ENCODE results near the gene ITGA5.

Gene ITGA5

GRCh38 chr12:54419088-54419887 lies at the start of gene ITGA5:
ITGA5 (minus strand) TSS chr12:54419266; CDS start chr12:54419198, 68 bp downstream.
- Histone ChIP-seq H3K4me3 (ENCODE audit: low read length) (peak within 1 kb of the TSS; percentile 69), H3K4me1 (ENCODE audit: control insufficient read depth, low read depth, low read length) (peaks cover 30% of the 10 kb centered on the region), H3K27ac (ENCODE audit: low read length) (no peak within 1 kb of the TSS), H3K9ac (ENCODE audit: low read length) (peak within 1 kb of the TSS; percentile 58), H3K9me3 (ENCODE audit: control insufficient read depth, low read depth, low read length) (no peaks in the 10 kb centered on the region), H3K36me3 (ENCODE audit: control insufficient read depth, low read depth, low read length) (no peaks in the 10 kb centered on the region), H3K27me3 (ENCODE audit: control insufficient read depth, insufficient read depth, low read length) (peaks cover 65% of the 10 kb centered on the region)

GRCh38 chr12:54465857-54466523 lies 46.9 kb upstream of the ITGA5 start:
- Histone ChIP-seq H3K4me3 (ENCODE audit: low read length) (no peak overlapping the region), H3K4me1 (ENCODE audit: control insufficient read depth, low read depth, low read length) (peaks cover 4% of the 10 kb centered on the region), H3K36me3 (ENCODE audit: control insufficient read depth, low read depth, low read length) (no peaks in the 10 kb centered on the region), H3K27ac (ENCODE audit: low read length) (no peak overlapping the region), H3K27me3 (ENCODE audit: control insufficient read depth, insufficient read depth, low read length) (peaks cover 26% of the 10 kb centered on the region), H3K9me3 (ENCODE audit: control insufficient read depth, low read depth, low read length) (no peaks in the 10 kb centered on the region), H3K9ac (ENCODE audit: low read length) (no peak overlapping the region)

- no peak overlapping the region for H3K9ac ChIP-seq (ENCODE audit: low read length)
- H3K27me3 ChIP-seq (ENCODE audit: control insufficient read depth, insufficient read depth, low read length) = peaks cover 45% of the 10 kb centered on the region
- H3K4me1 ChIP-seq (ENCODE audit: control insufficient read depth, low read depth, low read length) = no peaks in the 10 kb centered on the region
- no peak overlapping the region for H3K27ac ChIP-seq (ENCODE audit: low read length)
- no peak overlapping the region for H3K4me3 ChIP-seq (ENCODE audit: low read length)
- H3K9me3 ChIP-seq (ENCODE audit: control insufficient read depth, low read depth, low read length) = no peaks in the 10 kb centered on the region
- H3K36me3 ChIP-seq (ENCODE audit: control insufficient read depth, low read depth, low read length) = no peaks in the 10 kb centered on the region
Measured at GRCh38 chr12:54463484-54463883, 44.4 kb upstream of the ITGA5 start.

GRCh38 chr12:54463034-54463433 lies 44.0 kb upstream of the ITGA5 start:
- Histone ChIP-seq H3K36me3 (ENCODE audit: control insufficient read depth, low read depth, low read length) (no peaks in the 10 kb centered on the region), H3K4me1 (ENCODE audit: control insufficient read depth, low read depth, low read length) (no peaks in the 10 kb centered on the region), H3K4me3 (ENCODE audit: low read length) (no peak overlapping the region), H3K9ac (ENCODE audit: low read length) (no peak overlapping the region), H3K27ac (ENCODE audit: low read length) (no peak overlapping the region), H3K9me3 (ENCODE audit: control insufficient read depth, low read depth, low read length) (no peaks in the 10 kb centered on the region), H3K27me3 (ENCODE audit: control insufficient read depth, insufficient read depth, low read length) (peaks cover 46% of the 10 kb centered on the region)

GRCh38 chr12:54460317-54460923 lies 41.4 kb upstream of the ITGA5 start:
- Histone ChIP-seq H3K9ac (ENCODE audit: low read length) (no peak overlapping the region), H3K27me3 (ENCODE audit: control insufficient read depth, insufficient read depth, low read length) (peaks cover 73% of the 10 kb centered on the region), H3K4me1 (ENCODE audit: control insufficient read depth, low read depth, low read length) (peaks cover 2% of the 10 kb centered on the region), H3K27ac (ENCODE audit: low read length) (no peak overlapping the region), H3K4me3 (ENCODE audit: low read length) (no peak overlapping the region), H3K9me3 (ENCODE audit: control insufficient read depth, low read depth, low read length) (no peaks in the 10 kb centered on the region), H3K36me3 (ENCODE audit: control insufficient read depth, low read depth, low read length) (no peaks in the 10 kb centered on the region)

GRCh38 chr12:54459355-54459754 lies 40.3 kb upstream of the ITGA5 start:
- Histone ChIP-seq H3K27me3 (ENCODE audit: control insufficient read depth, insufficient read depth, low read length) (peaks cover 83% of the 10 kb centered on the region), H3K9me3 (ENCODE audit: control insufficient read depth, low read depth, low read length) (no peaks in the 10 kb centered on the region), H3K36me3 (ENCODE audit: control insufficient read depth, low read depth, low read length) (no peaks in the 10 kb centered on the region), H3K4me3 (ENCODE audit: low read length) (no peak overlapping the region), H3K27ac (ENCODE audit: low read length) (no peak overlapping the region), H3K4me1 (ENCODE audit: control insufficient read depth, low read depth, low read length) (peaks cover 3% of the 10 kb centered on the region), H3K9ac (ENCODE audit: low read length) (no peak overlapping the region)

- Histone ChIP-seq H3K27me3 (ENCODE audit: control insufficient read depth, insufficient read depth, low read length) (peaks cover 91% of the 10 kb centered on the region), H3K36me3 (ENCODE audit: control insufficient read depth, low read depth, low read length) (no peaks in the 10 kb centered on the region), H3K4me1 (ENCODE audit: control insufficient read depth, low read depth, low read length) (peaks cover 12% of the 10 kb centered on the region), H3K9ac (ENCODE audit: low read length) (no peak overlapping the region), H3K9me3 (ENCODE audit: control insufficient read depth, low read depth, low read length) (no peaks in the 10 kb centered on the region), H3K27ac (ENCODE audit: low read length) (no peak overlapping the region), H3K4me3 (ENCODE audit: low read length) (no peak overlapping the region)
Measured at GRCh38 chr12:54455760-54456469, 36.8 kb upstream of the ITGA5 start.

- H3K4me3 ChIP-seq (ENCODE audit: low read length) = no peak overlapping the region
- peaks cover 100% of the 10 kb centered on the region for H3K27me3 ChIP-seq (ENCODE audit: control insufficient read depth, insufficient read depth, low read length)
- H3K9me3 ChIP-seq (ENCODE audit: control insufficient read depth, low read depth, low read length) = no peaks in the 10 kb centered on the region
- peaks cover 12% of the 10 kb centered on the region for H3K4me1 ChIP-seq (ENCODE audit: control insufficient read depth, low read depth, low read length)
- H3K27ac ChIP-seq (ENCODE audit: low read length) = no peak overlapping the region
- no peak overlapping the region for H3K9ac ChIP-seq (ENCODE audit: low read length)
- no peaks in the 10 kb centered on the region for H3K36me3 ChIP-seq (ENCODE audit: control insufficient read depth, low read depth, low read length)
Measured at GRCh38 chr12:54452628-54453027, 33.6 kb upstream of the ITGA5 start.

GRCh38 chr12:54448344-54448743 lies 29.3 kb upstream of the ITGA5 start:
- Histone ChIP-seq H3K4me3 (ENCODE audit: low read length) (no peak overlapping the region), H3K4me1 (ENCODE audit: control insufficient read depth, low read depth, low read length) (peaks cover 8% of the 10 kb centered on the region), H3K27me3 (ENCODE audit: control insufficient read depth, insufficient read depth, low read length) (peaks cover 98% of the 10 kb centered on the region), H3K9me3 (ENCODE audit: control insufficient read depth, low read depth, low read length) (no peaks in the 10 kb centered on the region), H3K36me3 (ENCODE audit: control insufficient read depth, low read depth, low read length) (no peaks in the 10 kb centered on the region), H3K9ac (ENCODE audit: low read length) (no peak overlapping the region), H3K27ac (ENCODE audit: low read length) (no peak overlapping the region)

- H3K27me3 ChIP-seq (ENCODE audit: control insufficient read depth, insufficient read depth, low read length) = peaks cover 98% of the 10 kb centered on the region
- H3K9me3 ChIP-seq (ENCODE audit: control insufficient read depth, low read depth, low read length) = no peaks in the 10 kb centered on the region
- peaks cover 6% of the 10 kb centered on the region for H3K4me1 ChIP-seq (ENCODE audit: control insufficient read depth, low read depth, low read length)
- H3K27ac ChIP-seq (ENCODE audit: low read length) = no peak overlapping the region
- H3K4me3 ChIP-seq (ENCODE audit: low read length) = no peak overlapping the region
- no peak overlapping the region for H3K9ac ChIP-seq (ENCODE audit: low read length)
- no peaks in the 10 kb centered on the region for H3K36me3 ChIP-seq (ENCODE audit: control insufficient read depth, low read depth, low read length)
Measured at GRCh38 chr12:54447917-54448316, 28.9 kb upstream of the ITGA5 start.

GRCh38 chr12:54444206-54444605 lies 25.1 kb upstream of the ITGA5 start:
- H3K4me1 ChIP-seq (ENCODE audit: control insufficient read depth, low read depth, low read length) = no peaks in the 10 kb centered on the region
- H3K27me3 ChIP-seq (ENCODE audit: control insufficient read depth, insufficient read depth, low read length) = peaks cover 80% of the 10 kb centered on the region
- H3K4me3 ChIP-seq (ENCODE audit: low read length) = no peak overlapping the region
- H3K36me3 ChIP-seq (ENCODE audit: control insufficient read depth, low read depth, low read length) = no peaks in the 10 kb centered on the region
- H3K9me3 ChIP-seq (ENCODE audit: control insufficient read depth, low read depth, low read length) = no peaks in the 10 kb centered on the region
- no peak overlapping the region for H3K27ac ChIP-seq (ENCODE audit: low read length)
- no peak overlapping the region for H3K9ac ChIP-seq (ENCODE audit: low read length)

All from iPS-18a (cell line).